Thyroid gland (tissue), 4 donors: ENCODE measurements around the gene LSG1. TPM values are rescaled to one million over a fixed set of nuclear protein-coding genes. Genes with fewer than 3 reads are reported as not detected.
A peak's percentile ranks its signal among the peaks of the same experiment; 100 is the strongest.

Source experiments
- DNase-seq, 2 donors: peaks; one replicate each; pipeline ENCODE4 v3.0.0-alpha.2; 2019
- H3K27ac ChIP-seq, 3 donors: fragments of 200-600 bp; sonication (generic); 1 replicate in 2 of 3; 2 replicates in 1 of 3; pipeline ENCODE4 v1.5.1; 2016 to 2019; ENCODE audit warnings: mild to moderate bottlenecking in 1 of 3, moderate library complexity in 1 of 3
- H3K27me3 ChIP-seq: fragments of 200-600 bp; sonication (generic); one replicate; pipeline ENCODE4 v1.5.1; 2019
- H3K36me3 ChIP-seq, 2 donors: fragments of 200-600 bp; sonication (generic); one replicate each; pipeline ENCODE4 v1.5.1; 2016 to 2019
- H3K4me1 ChIP-seq, 2 donors: fragments of 200-600 bp; sonication (generic); one replicate each; pipeline ENCODE4 v1.5.1; 2017 to 2019
- H3K4me3 ChIP-seq, 3 donors: fragments of 200-600 bp; sonication (generic); replicated peaks in 1 of 3; 1 replicate in 2 of 3; 2 replicates in 1 of 3; pipeline ENCODE4 v1.5.1; 2016; ENCODE audit warnings: mild to moderate bottlenecking in 1 of 3
- H3K9me3 ChIP-seq: fragments of 200-600 bp; sonication (generic); one replicate; pipeline ENCODE4 v1.5.1; 2017
- CTCF ChIP-seq, 6 experiments: fragments of 200-600 bp in 3 of 6; fragments of 450-650 bp in 3 of 6; sonication (generic) in 3 of 6; IDR thresholded peaks; one replicate each; pipeline ENCODE4 v1.5.1; 2016 to 2019; ENCODE audit warnings: antibody characterized with exemption in 6 of 6, mild to moderate bottlenecking in 2 of 6, inconsistent platforms in 1 of 6, moderate library complexity in 1 of 6
- POLR2A ChIP-seq, 2 donors: fragments of 450-650 bp; IDR thresholded peaks; one replicate each; pipeline ENCODE4 v1.6.1; 2017; ENCODE audit warnings: antibody characterized with exemption in 2 of 2, mild to moderate bottlenecking in 2 of 2, moderate library complexity in 1 of 2
- WGBS, 2 donors: methylation state at CpG; one replicate each; pipeline ENCODE4 v1.1.5; 2017; 5-methylcytosine and 5-hydroxymethylcytosine counted together
- intact Hi-C: fragments of 100-400 bp; cut with DNase I; formaldehyde crosslinking; loops from one replicate; pipeline ENCODE4 v1.15.1; 2023
- total RNA-seq, 4 donors: library from RNA; depleted of rRNA; stranded (reverse); fragments of >200 nt; gene quantifications; one replicate each; pipeline ENCODE4 v1.2.3, GENCODE V29; 2016

Gene LSG1
- total RNA-seq, 4 donors from 2014 or later: 34.8 to 60.3 (median 49.7) TPM

GRCh38 chr3:194688200-194688740 lies 16.3 kb upstream of the LSG1 start:
- Histone ChIP-seq H3K27me3 (no peaks in the 10 kb centered on the region), H3K4me3 (peak overlapping the region in 1 of 3 donors; percentile 51), H3K36me3 (no peaks in the 10 kb centered on the region), H3K9me3 (no peaks in the 10 kb centered on the region), H3K27ac (peak overlapping the region; percentile 49 to 76 (median 64)), H3K4me1 (peaks cover 32 to 40% of the 10 kb centered on the region in 2 donors)
- 46 to 47% methylated on average over 12 to 16 of the region's 16 CpGs for WGBS, 2 donors
- DNase-seq: peak; percentile 14 to 26
- TF ChIP-seq CTCF (IDR thresholded peaks at IDR 0.05) (no peak), POLR2A (IDR thresholded peaks at IDR 0.05) (no peak)
- intact Hi-C loops: loop anchor here (10.0 kb wide), 1 partner anchor 297 kb away; no protein-coding TSS in a partner anchor

- intact Hi-C loops: loop anchor here (10.0 kb wide), 1 partner anchor 297 kb away; no protein-coding TSS in a partner anchor
- no peaks in the 10 kb centered on the region for H3K27me3 ChIP-seq
- TF ChIP-seq POLR2A (IDR thresholded peaks at IDR 0.05): peak in 1 of 2 donors; percentile 30
- peak in 3 of 6 experiments; percentile 16 to 43 (median 22) for TF ChIP-seq CTCF (IDR thresholded peaks at IDR 0.05)
- H3K36me3 ChIP-seq: no peaks in the 10 kb centered on the region
- WGBS, 2 donors: 8% methylated on average over 14 to 22 of the region's 57 CpGs
- peak; percentile 65 to 71 for DNase-seq
- peak overlapping the region; percentile 17 to 51 (median 27) for H3K4me3 ChIP-seq
- H3K4me1 ChIP-seq: peaks cover 32 to 44% of the 10 kb centered on the region in 2 donors
- no peaks in the 10 kb centered on the region for H3K9me3 ChIP-seq
- H3K27ac ChIP-seq: peak overlapping the region; percentile 49 to 76 (median 64)
Measured at GRCh38 chr3:194687638-194688199, 15.7 kb upstream of the LSG1 start.

GRCh38 chr3:194686816-194687637 lies 15.0 kb upstream of the LSG1 start:
- WGBS, 2 donors: 0% methylated on average over 12 of the region's 86 CpGs; no CpG with 5 or more reads in 1 of the 2 donors

GRCh38 chr3:194686414-194686815 lies 14.4 kb upstream of the LSG1 start:
- DNase-seq: no peak
- Histone ChIP-seq H3K27me3 (no peaks in the 10 kb centered on the region), H3K27ac (peak overlapping the region; percentile 51 to 76 (median 60)), H3K4me3 (peak overlapping the region in 2 of 3 donors; percentile 44 to 51), H3K9me3 (no peaks in the 10 kb centered on the region), H3K4me1 (peaks cover 27 to 36% of the 10 kb centered on the region in 2 donors), H3K36me3 (no peaks in the 10 kb centered on the region)
- TF ChIP-seq POLR2A (IDR thresholded peaks at IDR 0.05) (no peak), CTCF (IDR thresholded peaks at IDR 0.05) (no peak)
- 1 to 3% methylated on average over 18 to 29 of the region's 29 CpGs for WGBS, 2 donors
- intact Hi-C loops: loop anchor here (10.0 kb wide), 1 partner anchor 298 kb away; no protein-coding TSS in a partner anchor

More at GRCh38 chr3:194686816-194687637, 15.0 kb upstream of the LSG1 start:
- DNase-seq: peak; percentile 53 to 55
- Histone ChIP-seq H3K27me3 (no peaks in the 10 kb centered on the region), H3K4me1 (peaks cover 32 to 41% of the 10 kb centered on the region in 2 donors), H3K36me3 (no peaks in the 10 kb centered on the region), H3K9me3 (no peaks in the 10 kb centered on the region), H3K27ac (peak overlapping the region in 2 of 3 donors; percentile 64 to 76), H3K4me3 (peak overlapping the region; percentile 27 to 51 (median 44))
- intact Hi-C loops: loop anchor here (10.0 kb wide), 1 partner anchor 298 kb away; no protein-coding TSS in a partner anchor
- TF ChIP-seq CTCF (IDR thresholded peaks at IDR 0.05) (no peak), POLR2A (IDR thresholded peaks at IDR 0.05) (no peak)
